Measurements from ENCODE around the gene NAA40.

DNA sequence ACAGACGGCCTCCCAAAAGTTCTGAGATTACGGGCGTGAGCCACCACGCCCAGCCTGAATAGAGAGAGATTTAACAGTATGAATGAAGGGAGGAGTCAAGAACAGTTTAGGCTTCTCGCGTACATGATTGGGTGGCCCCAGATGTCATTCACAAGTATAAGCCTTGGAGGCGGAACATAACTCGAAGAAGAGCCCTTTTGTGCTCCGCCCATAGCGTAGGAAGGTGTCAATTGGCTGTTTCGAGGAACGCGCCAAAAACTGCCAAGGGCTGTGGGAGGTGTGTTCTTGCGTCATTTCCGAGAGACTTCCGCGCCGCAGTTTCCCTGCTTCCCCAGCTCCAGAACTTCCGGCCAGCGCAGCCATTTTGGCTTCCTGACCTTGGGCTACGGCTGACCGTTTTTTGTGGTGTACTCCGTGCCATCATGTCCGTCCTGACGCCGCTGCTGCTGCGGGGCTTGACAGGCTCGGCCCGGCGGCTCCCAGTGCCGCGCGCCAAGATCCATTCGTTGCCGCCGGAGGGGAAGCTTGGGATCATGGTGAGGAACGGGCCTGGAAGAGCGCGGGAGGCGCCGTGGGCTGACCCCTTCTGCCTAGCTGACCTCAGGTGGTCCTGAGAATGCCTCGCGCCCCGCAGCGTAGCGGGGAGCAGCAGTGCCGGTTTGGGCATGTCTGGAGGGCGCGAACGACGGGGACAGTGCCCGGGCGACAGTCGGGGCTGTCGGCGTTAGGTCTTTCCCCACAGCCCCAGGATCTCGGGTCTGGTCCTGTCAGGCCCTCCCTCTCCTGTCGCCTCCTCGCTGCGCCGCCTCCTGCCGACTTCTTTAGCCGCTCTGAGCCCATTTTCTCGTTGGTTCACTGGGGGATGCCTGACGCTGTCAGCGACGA, 35.7 kb downstream of the NAA40 start, which contains the start of gene COX8A:
- TF ChIP-seq CTCF (IDR thresholded peaks at IDR 0.05) (no peak), POLR2A (IDR thresholded peaks at IDR 0.05) (peak; percentile 67)
